Ovary (tissue), 3 donors: ENCODE measurements around the gene TTC39B.

Experiments
- CTCF ChIP-seq, 3 donors: fragments of 450-650 bp in 2 of 3; fragments of 200-600 bp in 1 of 3; IDR thresholded peaks; one replicate each; pipeline versions ENCODE4 v1.5.1 to v1.8.0; 2016 to 2022; ENCODE audit warnings: antibody characterized with exemption in 3 of 3, mild to moderate bottlenecking in 1 of 3
- EP300 ChIP-seq: sonication (generic); formaldehyde crosslinking; IDR thresholded peaks from one replicate; pipeline ENCODE4 v1.6.1; 2017; ENCODE audit warnings: antibody characterized with exemption
- POLR2A ChIP-seq: fragments of 450-650 bp; IDR thresholded peaks from one replicate; pipeline ENCODE4 v1.6.1; 2017; ENCODE audit warnings: antibody characterized with exemption, mild to moderate bottlenecking, moderate library complexity
- donor health status: DM: no; HTN: no; CAD: no.

- no peak for TF ChIP-seq CTCF (IDR thresholded peaks at IDR 0.05)
- TF ChIP-seq EP300, result no peak
- no peak for TF ChIP-seq POLR2A
Observed at GRCh38 chr9:15249042-15249818, 57.8 kb downstream of the TTC39B start.
